ENCODE measurements around the gene KDM4C.

DNA sequence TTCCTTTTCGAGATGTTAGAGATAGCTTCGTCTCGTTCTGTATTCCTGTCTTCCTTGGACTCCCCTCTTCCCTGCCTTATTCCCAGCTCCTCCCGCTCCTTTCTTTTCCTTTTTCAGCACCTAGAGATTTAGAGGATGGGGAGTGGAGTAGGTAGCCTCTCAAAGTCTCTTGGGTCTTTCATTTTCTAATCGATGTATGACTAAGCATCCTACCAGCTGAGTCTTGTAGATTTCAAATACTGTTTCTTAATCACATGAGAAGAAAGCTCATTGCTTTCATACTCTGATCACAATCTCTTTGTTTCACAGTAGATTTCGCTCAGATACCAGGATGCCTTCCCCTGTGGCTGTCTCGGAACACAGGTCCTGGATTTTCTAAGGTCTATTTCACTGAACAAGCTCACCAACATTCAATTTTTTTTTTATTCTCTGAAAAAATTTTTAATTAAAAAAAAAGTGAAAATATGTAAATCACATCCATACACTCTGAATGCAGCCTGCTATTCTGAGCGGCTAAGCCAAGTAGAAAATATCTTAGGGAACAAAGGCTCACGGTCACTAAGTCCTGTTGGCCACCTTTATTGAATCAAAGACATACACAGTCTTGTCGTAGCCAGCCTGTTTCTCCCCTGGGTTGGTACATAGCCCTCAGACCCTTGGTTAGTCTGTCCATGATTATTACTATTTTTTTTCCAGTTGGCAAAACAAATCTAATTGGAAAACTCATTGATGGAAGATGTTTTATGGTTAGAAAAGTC lies 413.8 kb downstream of the KDM4C start:
- TF ChIP-seq, protein P1, sequence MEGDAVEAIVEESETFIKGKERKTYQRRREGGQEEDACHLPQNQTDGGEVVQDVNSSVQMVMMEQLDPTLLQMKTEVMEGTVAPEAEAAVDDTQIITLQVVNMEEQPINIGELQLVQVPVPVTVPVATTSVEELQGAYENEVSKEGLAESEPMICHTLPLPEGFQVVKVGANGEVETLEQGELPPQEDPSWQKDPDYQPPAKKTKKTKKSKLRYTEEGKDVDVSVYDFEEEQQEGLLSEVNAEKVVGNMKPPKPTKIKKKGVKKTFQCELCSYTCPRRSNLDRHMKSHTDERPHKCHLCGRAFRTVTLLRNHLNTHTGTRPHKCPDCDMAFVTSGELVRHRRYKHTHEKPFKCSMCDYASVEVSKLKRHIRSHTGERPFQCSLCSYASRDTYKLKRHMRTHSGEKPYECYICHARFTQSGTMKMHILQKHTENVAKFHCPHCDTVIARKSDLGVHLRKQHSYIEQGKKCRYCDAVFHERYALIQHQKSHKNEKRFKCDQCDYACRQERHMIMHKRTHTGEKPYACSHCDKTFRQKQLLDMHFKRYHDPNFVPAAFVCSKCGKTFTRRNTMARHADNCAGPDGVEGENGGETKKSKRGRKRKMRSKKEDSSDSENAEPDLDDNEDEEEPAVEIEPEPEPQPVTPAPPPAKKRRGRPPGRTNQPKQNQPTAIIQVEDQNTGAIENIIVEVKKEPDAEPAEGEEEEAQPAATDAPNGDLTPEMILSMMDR (IDR thresholded peaks at IDR 0.05 in 2 of 3, conservative IDR thresholded peaks at IDR 0.05 in 1 of 3; ENCODE audit: borderline replicate concordance in 1 of 3, insufficient read depth in 1 of 3, low read depth in 2 of 3, low read length in 2 of 3), result no peak
- TF ChIP-seq ZNF274 (IDR thresholded peaks at IDR 0.05; ENCODE audit: low read depth, low read length), result no peak
- no peak for TF ChIP-seq POLR2A (IDR thresholded peaks at IDR 0.05; ENCODE audit: borderline replicate concordance, extremely low read depth, insufficient read depth, insufficient read length)
- TF ChIP-seq, protein P2, sequence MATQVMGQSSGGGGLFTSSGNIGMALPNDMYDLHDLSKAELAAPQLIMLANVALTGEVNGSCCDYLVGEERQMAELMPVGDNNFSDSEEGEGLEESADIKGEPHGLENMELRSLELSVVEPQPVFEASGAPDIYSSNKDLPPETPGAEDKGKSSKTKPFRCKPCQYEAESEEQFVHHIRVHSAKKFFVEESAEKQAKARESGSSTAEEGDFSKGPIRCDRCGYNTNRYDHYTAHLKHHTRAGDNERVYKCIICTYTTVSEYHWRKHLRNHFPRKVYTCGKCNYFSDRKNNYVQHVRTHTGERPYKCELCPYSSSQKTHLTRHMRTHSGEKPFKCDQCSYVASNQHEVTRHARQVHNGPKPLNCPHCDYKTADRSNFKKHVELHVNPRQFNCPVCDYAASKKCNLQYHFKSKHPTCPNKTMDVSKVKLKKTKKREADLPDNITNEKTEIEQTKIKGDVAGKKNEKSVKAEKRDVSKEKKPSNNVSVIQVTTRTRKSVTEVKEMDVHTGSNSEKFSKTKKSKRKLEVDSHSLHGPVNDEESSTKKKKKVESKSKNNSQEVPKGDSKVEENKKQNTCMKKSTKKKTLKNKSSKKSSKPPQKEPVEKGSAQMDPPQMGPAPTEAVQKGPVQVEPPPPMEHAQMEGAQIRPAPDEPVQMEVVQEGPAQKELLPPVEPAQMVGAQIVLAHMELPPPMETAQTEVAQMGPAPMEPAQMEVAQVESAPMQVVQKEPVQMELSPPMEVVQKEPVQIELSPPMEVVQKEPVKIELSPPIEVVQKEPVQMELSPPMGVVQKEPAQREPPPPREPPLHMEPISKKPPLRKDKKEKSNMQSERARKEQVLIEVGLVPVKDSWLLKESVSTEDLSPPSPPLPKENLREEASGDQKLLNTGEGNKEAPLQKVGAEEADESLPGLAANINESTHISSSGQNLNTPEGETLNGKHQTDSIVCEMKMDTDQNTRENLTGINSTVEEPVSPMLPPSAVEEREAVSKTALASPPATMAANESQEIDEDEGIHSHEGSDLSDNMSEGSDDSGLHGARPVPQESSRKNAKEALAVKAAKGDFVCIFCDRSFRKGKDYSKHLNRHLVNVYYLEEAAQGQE (IDR thresholded peaks at IDR 0.05; ENCODE audit: low read depth), result no peak
- TF ChIP-seq EZH2 (IDR thresholded peaks at IDR 0.05), result no peak
- TF ChIP-seq SIN3A (IDR thresholded peaks at IDR 0.05; ENCODE audit: low read depth), result no peak
- no peak for TF ChIP-seq YY1 (IDR thresholded peaks at IDR 0.05; ENCODE audit: extremely low read depth, insufficient replicate concordance, low read depth, low read length)
- TF ChIP-seq JUND (IDR thresholded peaks at IDR 0.05), result no peak
